GM12891 (cell line): ENCODE results near the gene ACER2.
"Not testable (repeated sequence)": the region's sequence is repeated elsewhere in the genome, so short reads cannot be mapped to it uniquely, and the experiment has no call there.

Experiments
- DNase-seq: peaks from one replicate; pipeline ENCODE4 v3.0.0; 2011; ENCODE audit warnings: low spot score; ENCODE audit not compliant: insufficient read length
- FAIRE-seq: peaks from 2 replicates; lab custom pipeline; 2011; peaks lifted over from hg19 to GRCh38; lab: Jason Lieb, UNC
- PAX5 ChIP-seq: IDR thresholded peaks from 2 replicates; pipeline ENCODE4 v1.6.1; 2011; ENCODE audit warnings: low read length, moderate library complexity, mild to moderate bottlenecking; ENCODE audit not compliant: insufficient read depth, severe bottlenecking
- POLR2A ChIP-seq: IDR thresholded peaks from 2 replicates; pipeline ENCODE4 v1.6.1; 2011; ENCODE audit warnings: low read depth, low read length, control low read depth
- POLR2AphosphoS5 ChIP-seq: IDR thresholded peaks from 2 replicates; pipeline ENCODE4 v1.6.1; 2011; ENCODE audit warnings: low read depth, low read length, control low read depth
- POU2F2 ChIP-seq: IDR thresholded peaks from 2 replicates; pipeline ENCODE4 v1.6.1; 2011; ENCODE audit warnings: low read depth, mild to moderate bottlenecking, control low read depth, low read length, moderate library complexity
- SPI1 ChIP-seq: IDR thresholded peaks from 2 replicates; pipeline ENCODE4 v1.6.1; 2011; ENCODE audit warnings: low read depth, low read length, control low read depth
- TAF1 ChIP-seq: IDR thresholded peaks from 2 replicates; pipeline ENCODE4 v1.6.1; 2011; ENCODE audit warnings: low read depth, low read length, control low read depth

The ACER2 gene

DNA sequence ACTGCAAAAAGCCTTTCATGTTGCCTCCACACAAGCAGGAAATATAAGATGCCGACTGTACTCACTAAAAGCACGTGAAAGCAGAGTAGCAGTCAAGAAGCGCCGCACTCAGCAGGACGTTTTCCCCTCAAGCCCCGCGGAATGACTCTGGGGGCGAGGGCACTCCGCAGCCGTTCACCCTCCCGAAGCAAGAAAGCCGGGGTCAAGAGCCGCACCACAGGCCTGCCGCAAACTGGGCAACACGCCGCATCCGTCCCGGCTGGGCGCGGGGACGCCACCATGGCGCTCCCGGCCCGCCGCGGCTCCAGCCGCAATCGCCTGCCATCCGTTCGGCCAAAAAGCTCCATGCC, 29.1 kb upstream of the ACER2 start:
- FAIRE-seq (no peak), DNase-seq (no peak)
- TF ChIP-seq POLR2AphosphoS5 (no peak), POLR2A (no peak), TAF1 (no peak), POU2F2 (no peak), SPI1 (no peak), PAX5 (no peak)

DNA sequence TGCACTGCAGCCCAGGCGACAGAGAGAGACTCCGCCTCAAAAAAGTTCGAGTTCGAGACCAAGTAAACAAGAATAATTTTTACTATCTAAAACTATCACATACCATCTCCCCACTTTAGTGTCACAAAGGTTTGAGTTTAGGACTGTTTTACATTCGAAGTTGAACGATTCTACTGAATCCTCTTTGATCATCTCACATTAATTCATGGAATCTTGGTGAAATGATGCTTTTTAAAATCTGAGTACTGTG, 28.1 kb upstream of the ACER2 start:
- DNase-seq (no peak), FAIRE-seq (no peak)
- TF ChIP-seq POLR2A (no peak), TAF1 (no peak), POLR2AphosphoS5 (no peak), POU2F2 (no peak), SPI1 (no peak), PAX5 (no peak)

DNA sequence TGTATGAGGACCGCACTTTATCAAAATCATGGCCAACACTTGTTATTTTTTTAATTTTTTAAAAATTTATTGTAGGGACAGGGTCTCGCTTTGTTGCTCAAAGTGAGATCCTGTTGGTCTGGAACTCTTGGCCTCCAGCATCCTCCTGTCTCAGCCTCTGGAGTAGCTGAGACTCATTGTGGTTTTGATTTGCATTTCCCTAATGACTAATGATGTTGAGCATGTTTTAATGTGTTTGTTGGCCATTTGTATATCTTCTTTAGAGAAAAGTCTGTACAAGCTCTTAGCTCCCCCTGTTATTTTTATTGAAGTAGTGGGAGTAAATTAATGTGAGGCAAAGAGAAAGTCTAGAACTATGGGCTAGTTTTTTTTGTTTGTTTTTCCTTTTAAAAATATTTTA, 27.2 kb upstream of the ACER2 start:
- FAIRE-seq (no peak), DNase-seq (no peak)
- TF ChIP-seq POU2F2 (no peak), TAF1 (no peak), SPI1 (no peak), PAX5 (no peak), POLR2A (no peak), POLR2AphosphoS5 (no peak)

DNA sequence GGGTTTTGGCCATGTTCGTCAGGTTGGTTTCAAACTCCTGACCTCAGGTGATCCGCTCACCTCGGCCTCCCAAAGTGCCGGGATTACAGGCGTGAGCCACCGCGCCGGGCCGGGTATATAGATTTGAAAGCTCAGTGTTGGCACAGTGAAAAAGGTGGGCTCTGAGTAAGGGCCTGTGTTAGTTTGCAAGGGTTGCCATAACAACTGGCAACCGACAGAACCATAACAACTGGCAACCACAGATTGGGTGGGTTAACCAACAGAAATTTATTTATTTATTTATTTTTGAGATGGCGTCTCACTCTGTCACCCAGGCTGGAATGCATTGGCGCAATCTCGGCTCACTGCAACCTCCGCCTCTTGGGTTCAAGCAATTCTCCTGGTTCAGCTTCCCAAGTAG, 23.6 kb upstream of the ACER2 start:
- not testable (repeated sequence) for FAIRE-seq, DNase-seq

DNA sequence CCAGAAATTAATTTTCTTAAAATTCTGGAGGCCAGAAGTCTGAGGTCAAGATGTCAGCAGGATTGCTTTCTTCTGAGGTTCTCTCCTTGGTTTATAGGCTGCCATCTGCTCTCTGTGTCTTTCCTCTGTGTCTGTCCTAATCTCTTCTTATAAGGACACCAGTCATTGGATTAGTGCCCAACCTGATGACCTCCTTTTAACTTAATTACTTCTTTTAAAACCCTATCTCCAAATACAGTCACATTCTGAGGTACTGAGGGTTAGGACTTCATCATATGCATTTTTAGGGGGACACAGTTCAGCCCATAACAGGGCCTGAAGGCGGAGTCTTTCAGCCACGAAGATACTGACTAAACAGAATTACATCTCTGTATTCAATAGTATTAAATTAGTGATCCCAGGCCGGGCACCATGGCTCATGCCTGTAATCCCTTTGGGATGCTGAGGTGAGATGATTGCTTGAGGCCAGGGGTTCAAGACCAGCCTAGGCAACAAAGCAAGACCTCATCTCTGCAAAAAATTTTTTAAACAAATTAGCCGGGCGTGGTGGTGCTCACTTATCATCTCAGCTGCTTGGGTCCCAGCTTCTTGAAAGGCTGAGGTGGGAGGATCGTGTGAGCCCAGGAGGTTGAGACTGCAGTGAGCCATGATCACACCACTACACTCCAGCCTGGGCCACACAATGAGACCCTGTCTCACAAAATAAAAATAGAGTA, 22.9 kb upstream of the ACER2 start:
- no peak for DNase-seq
- no peak for TF ChIP-seq POLR2A
- no peak for TF ChIP-seq POLR2AphosphoS5
- TF ChIP-seq POU2F2, result no peak
- TF ChIP-seq TAF1, result no peak
- no peak for TF ChIP-seq SPI1
- TF ChIP-seq PAX5, result no peak
- FAIRE-seq, result no peak

DNA sequence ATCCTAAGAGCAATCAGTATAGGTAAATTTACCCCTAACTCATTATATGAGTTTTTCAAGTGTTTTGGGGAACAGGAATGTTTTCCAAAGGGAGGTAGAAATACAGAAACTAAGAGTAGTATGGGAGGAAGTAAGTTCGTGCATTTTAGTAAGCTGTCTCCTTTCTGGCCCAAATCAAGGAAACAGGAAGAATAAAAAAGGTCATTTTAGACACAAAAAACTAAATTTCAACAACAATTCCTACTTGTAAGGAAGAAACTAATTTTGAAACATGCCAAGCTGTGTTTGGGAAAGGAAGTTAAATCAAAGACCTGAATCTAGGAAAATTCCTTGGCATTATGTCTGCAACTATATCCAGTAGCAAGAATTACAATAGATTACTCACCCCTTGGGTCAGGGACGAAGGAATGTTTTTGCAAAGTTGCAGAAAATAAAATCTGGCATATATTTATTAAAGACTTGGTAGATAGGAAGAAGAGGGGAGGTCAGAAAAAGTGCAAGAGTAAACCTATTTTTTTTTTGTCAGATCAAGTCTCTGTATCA, 22.2 kb upstream of the ACER2 start:
- no peak for FAIRE-seq
- no peak for DNase-seq
- TF ChIP-seq SPI1, result no peak
- no peak for TF ChIP-seq POLR2AphosphoS5
- TF ChIP-seq POLR2A, result no peak
- TF ChIP-seq POU2F2, result no peak
- TF ChIP-seq TAF1, result no peak
- no peak for TF ChIP-seq PAX5

DNA sequence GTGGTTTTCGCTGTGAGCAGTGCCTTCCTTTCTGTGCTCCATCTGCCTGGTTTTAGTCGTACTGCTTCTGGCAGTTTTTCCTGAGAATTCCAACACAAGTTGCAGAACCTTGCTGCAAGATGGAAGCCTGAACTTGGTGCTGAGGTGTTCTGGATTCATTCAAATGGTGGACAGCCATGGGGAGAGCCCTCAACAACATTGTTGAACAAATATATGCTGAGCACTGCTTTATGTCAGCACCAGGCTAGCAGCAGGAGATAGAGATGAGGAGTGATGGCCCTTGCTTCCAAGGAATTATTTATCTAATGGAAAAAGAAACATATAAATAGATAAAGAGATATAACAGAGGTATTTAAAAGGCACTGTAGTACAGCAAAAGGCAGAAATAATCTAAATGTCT, 21.5 kb upstream of the ACER2 start:
- DNase-seq (no peak), FAIRE-seq (no peak)
- no peak for TF ChIP-seq TAF1
- no peak for TF ChIP-seq SPI1
- no peak for TF ChIP-seq POU2F2
- no peak for TF ChIP-seq POLR2AphosphoS5
- no peak for TF ChIP-seq PAX5
- no peak for TF ChIP-seq POLR2A

DNA sequence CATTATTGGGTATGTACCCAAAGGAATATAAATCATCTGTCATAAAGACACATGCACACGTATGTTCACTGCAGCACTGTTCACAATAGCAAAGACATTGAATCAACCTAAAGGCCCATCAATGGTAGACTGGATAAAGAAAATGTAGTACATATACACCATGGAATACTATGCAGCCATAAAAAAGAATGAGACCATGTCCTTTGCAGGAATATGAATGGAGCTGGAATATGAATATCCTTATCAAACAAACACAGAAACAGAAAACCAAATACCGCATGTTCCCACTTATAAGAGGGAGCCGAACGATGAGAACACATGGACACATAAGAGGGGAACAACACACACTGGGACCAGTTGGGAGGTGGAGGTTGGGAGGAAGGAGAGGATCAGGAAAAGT, 19.3 kb upstream of the ACER2 start:
- FAIRE-seq, result not testable (repeated sequence)

DNA sequence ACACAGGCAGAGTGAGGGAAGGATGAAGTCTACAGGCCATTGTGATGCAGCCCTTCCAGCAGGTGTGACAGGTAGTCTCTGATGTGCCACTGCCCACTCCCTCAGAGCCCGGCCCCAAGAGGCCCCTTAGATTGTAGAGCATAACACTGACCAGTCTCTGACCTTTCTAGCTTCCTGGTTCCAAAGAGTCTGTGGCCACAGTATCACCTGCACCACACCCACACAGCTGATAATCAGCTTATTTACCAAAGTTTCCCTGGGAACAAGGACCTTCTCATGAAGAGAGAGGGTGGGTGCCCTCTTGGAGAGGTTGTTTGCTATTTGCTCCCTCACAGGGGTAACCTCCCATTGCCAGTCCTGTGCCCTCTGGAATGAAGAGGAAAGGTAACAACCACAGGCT, 11.0 kb upstream of the ACER2 start:
- no peak for FAIRE-seq
- DNase-seq, result no peak
- no peak for TF ChIP-seq POLR2A
- TF ChIP-seq TAF1, result no peak
- no peak for TF ChIP-seq POLR2AphosphoS5
- no peak for TF ChIP-seq PAX5

More for the DNA sequence above, 19.3 kb upstream of the ACER2 start:
- DNase-seq, result not testable (repeated sequence)

DNA sequence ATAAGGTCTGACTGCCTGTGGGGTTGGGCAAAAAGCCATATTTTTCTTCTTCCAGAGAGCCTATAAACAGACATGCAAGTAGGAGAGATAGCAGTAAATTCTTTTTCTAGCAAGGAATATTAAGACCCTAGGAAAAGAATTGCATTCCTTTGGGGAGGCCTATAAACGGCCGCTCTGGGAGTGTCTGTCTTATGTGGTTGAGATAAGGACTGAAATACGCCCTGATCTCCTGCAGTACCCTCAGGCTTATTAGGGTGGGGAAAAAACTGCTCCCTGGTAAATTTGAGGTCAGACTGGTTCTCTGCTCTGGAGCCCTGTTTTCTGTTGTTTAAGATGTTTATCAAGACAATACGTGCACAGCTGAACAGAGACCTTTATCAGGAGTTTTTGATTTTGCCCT, 5.6 kb upstream of the ACER2 start:
- DNase-seq, FAIRE-seq: not testable (repeated sequence)
